HepG2 (cell line): Measurements from ENCODE around the gene CIAO2A. TPM values are rescaled to one million over a fixed set of nuclear protein-coding genes. Genes with fewer than 3 reads are reported as not detected.

Source experiments
- ATAC-seq: fragments of 200-7000 bp; cut with Tn5 transposase; 3 replicates; pipeline ENCODE4 v1.9.1; 2020; ENCODE audit warnings: mild to moderate bottlenecking, moderate library complexity
- BruUV-seq: library from RNA; stranded (reverse); fragments of 400-500 nt; replicated peaks from 2 replicates; lab custom pipeline; 2021; lab: Mats Ljungman, UMichigan
- CTCF ChIA-PET: fragments of 300-600 bp; formaldehyde crosslinking; extraction: SDS; loops from one replicate; lab custom pipeline; 2021; ENCODE audit warnings: low total read pairs, inconsistent platforms, low intra/inter-chr PET ratio; lab: Yijun Ruan, JAX
- POLR2A ChIA-PET: fragments of 350-600 bp; sonication (Branson Sonifier 250); formaldehyde crosslinking; loops from one replicate; lab custom pipeline; 2020; ENCODE audit warnings: antibody characterized with exemption, inconsistent platforms; lab: Yijun Ruan, JAX
- DNase-seq: peaks from one replicate; pipeline ENCODE4 v3.0.0-alpha.2; 2015; ENCODE audit warnings: low spot score
- FAIRE-seq: peaks from 3 replicates; lab custom pipeline; 2011; peaks lifted over from hg19 to GRCh38; lab: Jason Lieb, UNC
- H2AFZ ChIP-seq: one replicate; pipeline ENCODE4 v1.6.1; 2011; ENCODE audit warnings: low read length, inconsistent platforms
- H3K27ac ChIP-seq: fragments of 300-600 bp; 3 replicates; pipeline ENCODE4 v1.8.0; 2011; ENCODE audit warnings: mixed run types, mild to moderate bottlenecking, mixed read lengths, low read length, inconsistent platforms; ENCODE audit not compliant: insufficient read depth; ENCODE audit errors: extremely low read length
- H3K27me3 ChIP-seq, 2 experiments: fragments of 200-600 bp in 1 of 2; 2 replicates in 1 of 2; 3 replicates in 1 of 2; pipeline versions ENCODE4 v1.6.0 to v1.8.0; 2011; ENCODE audit warnings: low read length in 2 of 2, mild to moderate bottlenecking in 2 of 2, moderate library complexity in 2 of 2, inconsistent platforms in 1 of 2; ENCODE audit not compliant: insufficient read depth in 2 of 2, control insufficient read depth in 1 of 2
- H3K36me3 ChIP-seq, 2 experiments: fragments of 200-600 bp in 1 of 2; replicated peaks in 1 of 2; 2 replicates in 1 of 2; 3 replicates in 1 of 2; pipeline versions ENCODE4 v1.5.1 to v1.8.0; 2011; ENCODE audit warnings: low read length in 2 of 2, inconsistent platforms in 1 of 2; ENCODE audit not compliant: insufficient read depth in 2 of 2, control insufficient read depth in 1 of 2
- H3K4me1 ChIP-seq: 2 replicates; pipeline ENCODE4 v1.5.1; 2012; ENCODE audit warnings: low read length, inconsistent platforms; ENCODE audit not compliant: insufficient read depth
- H3K4me2 ChIP-seq: 2 replicates; pipeline ENCODE4 v1.6.0; 2011; ENCODE audit warnings: low read depth, low read length, inconsistent platforms
- H3K4me3 ChIP-seq, 3 experiments: fragments of 200-600 bp in 1 of 3; sonication (generic), shearing (Covaris generic) in 1 of 3; replicated peaks in 1 of 3; 2 replicates each; pipeline ENCODE4 v1.5.1; 2011 to 2016; ENCODE audit warnings: low read length in 3 of 3, inconsistent platforms in 2 of 3, low read depth in 2 of 3, mild to moderate bottlenecking in 2 of 3, control low read depth in 1 of 3, mixed read lengths in 1 of 3; ENCODE audit not compliant: insufficient read depth in 1 of 3
- H3K79me2 ChIP-seq: one replicate; pipeline ENCODE4 v1.6.1; 2011; ENCODE audit warnings: low read length, inconsistent platforms; ENCODE audit not compliant: insufficient read depth
- H3K9ac ChIP-seq: 2 replicates; pipeline ENCODE4 v1.6.0; 2011; ENCODE audit warnings: mild to moderate bottlenecking, low read depth, low read length, inconsistent platforms; ENCODE audit not compliant: insufficient read depth
- H3K9me3 ChIP-seq: 2 replicates; pipeline ENCODE4 v1.5.1; 2012; ENCODE audit warnings: mild to moderate bottlenecking, low read length
- H4K20me1 ChIP-seq: 2 replicates; pipeline ENCODE4 v1.6.0; 2011; ENCODE audit warnings: inconsistent platforms, mild to moderate bottlenecking, low read length, moderate library complexity; ENCODE audit not compliant: insufficient read depth
- ASH2L ChIP-seq: fragments of 300-600, 200-600 bp; sonication (generic); IDR thresholded peaks from 2 replicates; pipeline ENCODE4 v1.7.0; 2017; ENCODE audit warnings: low read depth, mild to moderate bottlenecking, moderate library complexity, mixed read lengths, low read length; ENCODE audit not compliant: insufficient read length
- ATF3 ChIP-seq: sonication (generic); formaldehyde crosslinking; IDR thresholded peaks from 2 replicates; pipeline ENCODE4 v1.4.0; 2020; ENCODE audit warnings: missing genetic modification reagents
- CHD2 ChIP-seq: IDR thresholded peaks from 2 replicates; pipeline ENCODE4 v1.6.1; 2011; ENCODE audit warnings: low read depth, low read length, improper control_type of control experiment
- FOSL2 ChIP-seq: sonication (generic); formaldehyde crosslinking; IDR thresholded peaks from 2 replicates; pipeline ENCODE4 v1.4.0; 2020; ENCODE audit warnings: missing genetic modification reagents
- FOXA3 ChIP-seq: IDR thresholded peaks from 2 replicates; pipeline ENCODE4 v1.6.1; 2016; ENCODE audit warnings: missing genetic modification reagents, missing compliant biosample characterization
- GATAD2A ChIP-seq: IDR thresholded peaks from 2 replicates; pipeline ENCODE4 v1.6.1; 2016
- HOXD1 ChIP-seq: sonication (generic); formaldehyde crosslinking; IDR thresholded peaks from 2 replicates; pipeline ENCODE4 v1.5.0; 2020; ENCODE audit warnings: missing genetic modification reagents
- IKZF4 ChIP-seq: sonication (generic); formaldehyde crosslinking; IDR thresholded peaks from 2 replicates; pipeline ENCODE4 v1.5.1; 2020; ENCODE audit warnings: borderline replicate concordance, mild to moderate bottlenecking, low read depth, missing genetic modification reagents; ENCODE audit errors: not compliant biosample characterization
- MYPOP ChIP-seq: sonication (generic); formaldehyde crosslinking; IDR thresholded peaks from 2 replicates; pipeline ENCODE4 v1.8.1; 2023; ENCODE audit warnings: mild to moderate bottlenecking, moderate library complexity, missing genetic modification reagents
- PATZ1 ChIP-seq: sonication (generic); formaldehyde crosslinking; IDR thresholded peaks from 2 replicates; pipeline ENCODE4 v1.4.0; 2020; ENCODE audit warnings: missing genetic modification reagents
- PHB2 ChIP-seq: fragments of 450-650 bp; IDR thresholded peaks from 2 replicates; pipeline ENCODE4 v1.6.1; 2018; ENCODE audit not compliant: partially characterized antibody
- RARA ChIP-seq: IDR thresholded peaks from 2 replicates; pipeline ENCODE4 v1.6.1; 2016; ENCODE audit warnings: missing genetic modification reagents, missing compliant biosample characterization
- RFXANK ChIP-seq: IDR thresholded peaks from 2 replicates; pipeline ENCODE4 v1.6.1; 2016
- SIX4 ChIP-seq: sonication (generic); formaldehyde crosslinking; IDR thresholded peaks from 2 replicates; pipeline ENCODE4 v1.4.0; 2020; ENCODE audit warnings: missing genetic modification reagents
- SNAPC5 ChIP-seq: sonication (generic); formaldehyde crosslinking; IDR thresholded peaks from 2 replicates; pipeline ENCODE4 v1.8.1; 2023; ENCODE audit warnings: mild to moderate bottlenecking, missing genetic modification reagents, borderline replicate concordance
- STAT6 ChIP-seq: sonication (generic); formaldehyde crosslinking; IDR thresholded peaks from 2 replicates; pipeline ENCODE4 v1.4.0; 2020; ENCODE audit warnings: missing genetic modification reagents, mild to moderate bottlenecking, borderline replicate concordance
- ZMAT5 ChIP-seq: sonication (generic); formaldehyde crosslinking; IDR thresholded peaks from 2 replicates; pipeline ENCODE4 v1.5.0; 2020; ENCODE audit warnings: mild to moderate bottlenecking, low read depth, missing genetic modification reagents, borderline replicate concordance
- ZNF7 ChIP-seq: IDR thresholded peaks from 2 replicates; pipeline ENCODE4 v1.6.1; 2016; ENCODE audit warnings: missing biosample characterization, missing genetic modification reagents
- WGBS: methylation state at CpG from one replicate; pipeline ENCODE4 v1.1.6; 2017; ENCODE audit warnings: low lambda C conversion rate; 5-methylcytosine and 5-hydroxymethylcytosine counted together
- in situ Hi-C: cut with HindIII; loops from 2 replicates; pipeline ENCODE4 v1.10.0; 2017; ENCODE audit warnings: low pct_unique_long_range_greater_than_20kb; ENCODE audit not compliant: extremely low pct_ligation_motif_present
- intact Hi-C: fragments of 100-400 bp; cut with micrococcal nuclease; formaldehyde crosslinking; loops from one replicate; pipeline ENCODE4 v1.10.0; 2022; ENCODE audit not compliant: unreplicated experiment
- polyA plus RNA-seq, 8 experiments: library from polyadenylated mRNA; depleted of rRNA in 3 of 8; stranded (reverse) in 7 of 8; unstranded in 1 of 8; fragments of >200 nt; fragmentation: Illumina TruSeq in 4 of 8; extraction: Trizol in 4 of 8; gene quantifications; 2 replicates each; pipeline versions ENCODE4 v1.2.1 to v1.2.3, GENCODE V29; 2011 to 2016; ENCODE audit warnings: low read depth in 4 of 8, missing spikeins in 1 of 8, mixed read lengths in 1 of 8; ENCODE audit not compliant: insufficient read depth in 1 of 8
- total RNA-seq, 5 experiments: library from RNA; depleted of rRNA; stranded (reverse); fragments of >200 nt; fragmentation: Illumina TruSeq; extraction: Trizol; gene quantifications; 2 replicates each; pipeline ENCODE4 v1.2.3, GENCODE V29; 2016; ENCODE audit warnings: low read depth in 1 of 5

CIAO2A gene
- total and polyA plus RNA-seq, 2 of the 13 experiments (the other 11 are each of a cell fraction or from before 2014, with no cell fraction given), result 83.0 to 100 TPM

GRCh38 chr15:64024172-64025050 lies 69.2 kb downstream of the CIAO2A start:
- in situ Hi-C loops, result no loop called here
- no peak overlapping the region for H3K9ac ChIP-seq
- DNase-seq (no peak), FAIRE-seq (no peak), ATAC-seq (peak; percentile 77)
- H4K20me1 ChIP-seq, result no peaks in the 10 kb centered on the region
- H3K9me3 ChIP-seq, result peaks cover 8% of the 10 kb centered on the region; the same call in 1 of the 2 replicates
- no peak overlapping the region for H2AFZ ChIP-seq
- no peak overlapping the region for H3K27ac ChIP-seq
- ChIA-PET CTCF (no interaction called here), POLR2A (no interaction called here)
- no peaks in the 10 kb centered on the region for H3K36me3 ChIP-seq
- H3K4me2 ChIP-seq, result no peak overlapping the region
- no peaks in the 10 kb centered on the region for H3K79me2 ChIP-seq
- no TSS peak for BruUV-seq
- H3K4me1 ChIP-seq, result peaks cover 15% of the 10 kb centered on the region
- 37% methylated on average over 5 of the region's 5 CpGs for WGBS
- intact Hi-C loops, result no loop called here
- no peak overlapping the region for H3K4me3 ChIP-seq
- peaks cover 0 to 1% of the 10 kb centered on the region in 2 experiments; a peak in 2 of 5 replicates for H3K27me3 ChIP-seq
- no peak for TF ChIP-seq RFXANK (CRISPR knock-in tag)
- no peak for TF ChIP-seq ASH2L
- no peak for TF ChIP-seq ZMAT5
- TF ChIP-seq IKZF4 (CRISPR knock-in tag), result no peak
- no peak for TF ChIP-seq PHB2
- TF ChIP-seq HOXD1 (CRISPR knock-in tag), result no peak
- peak; percentile 56; the same call in 1 of the 2 replicates for TF ChIP-seq PATZ1 (CRISPR knock-in tag)
- 0 out of 2 replicates have a peak, but pooled peaks have one; percentile 8 for TF ChIP-seq FOSL2 (CRISPR knock-in tag)
- TF ChIP-seq RARA (CRISPR knock-in tag), result peak; percentile 49; the same call in 1 of the 2 replicates
- 0 out of 2 replicates have a peak, but pooled peaks have one; percentile 18 for TF ChIP-seq FOXA3 (CRISPR knock-in tag)
- TF ChIP-seq CHD2, result no peak
- no peak for TF ChIP-seq ZNF7
- no peak for TF ChIP-seq STAT6 (CRISPR knock-in tag)
- TF ChIP-seq GATAD2A (CRISPR knock-in tag), result peak; percentile 53
- no peak for TF ChIP-seq SIX4
- TF ChIP-seq SNAPC5 (CRISPR knock-in tag), result no peak
- TF ChIP-seq MYPOP (CRISPR knock-in tag), result no peak
- peak; percentile 55; the same call in 1 of the 2 replicates for TF ChIP-seq ATF3
